Vagina (tissue), 2 donors: ENCODE data around the gene ZC3H12C. TPM values are rescaled to one million over a fixed set of nuclear protein-coding genes. Genes with fewer than 3 reads are reported as not detected.

Source experiments
- DNase-seq, 2 donors: peaks; one replicate each; pipeline ENCODE4 v3.0.0-alpha.2; 2017; ENCODE audit errors: extremely low spot score in 2 of 2
- H3K27ac ChIP-seq: fragments of 200-600 bp; sonication (generic); one replicate; pipeline ENCODE4 v1.5.1; 2019
- H3K27me3 ChIP-seq: fragments of 200-600 bp; sonication (generic); one replicate; pipeline ENCODE4 v1.5.1; 2019
- H3K36me3 ChIP-seq, 2 donors: fragments of 200-600 bp; sonication (generic); one replicate each; pipeline ENCODE4 v1.5.1; 2017 to 2019
- H3K4me1 ChIP-seq: fragments of 200-600 bp; sonication (generic); one replicate; pipeline ENCODE4 v1.5.1; 2019
- H3K4me3 ChIP-seq, 2 donors: fragments of 200-600 bp; sonication (generic); 1 replicate in 1 of 2; 2 replicates in 1 of 2; pipeline ENCODE4 v1.5.1; 2016 to 2019
- H3K9me3 ChIP-seq: fragments of 200-600 bp; sonication (generic); one replicate; pipeline ENCODE4 v1.5.1; 2019
- CTCF ChIP-seq, 3 experiments: fragments of 450-650 bp in 2 of 3; fragments of 200-600 bp in 1 of 3; sonication (generic) in 1 of 3; IDR thresholded peaks; one replicate each; pipeline ENCODE4 v1.5.1; 2017 to 2019; ENCODE audit warnings: antibody characterized with exemption in 3 of 3, mild to moderate bottlenecking in 2 of 3, moderate library complexity in 2 of 3
- POLR2A ChIP-seq, 2 donors: fragments of 450-650 bp; IDR thresholded peaks; one replicate each; pipeline ENCODE4 v1.6.1; 2017; ENCODE audit warnings: antibody characterized with exemption in 2 of 2, mild to moderate bottlenecking in 2 of 2, moderate library complexity in 2 of 2
- POLR2AphosphoS5 ChIP-seq, 2 donors: sonication (generic); formaldehyde crosslinking; IDR thresholded peaks; one replicate each; pipeline ENCODE4 v1.9.0; 2017; ENCODE audit warnings: antibody characterized with exemption in 2 of 2, mild to moderate bottlenecking in 2 of 2, low read depth in 1 of 2; ENCODE audit not compliant: insufficient read depth in 1 of 2
- intact Hi-C: fragments of 100-400 bp; cut with DNase I; formaldehyde crosslinking; loops from one replicate; pipeline ENCODE4 v1.15.1; 2023
- total RNA-seq: library from RNA; depleted of rRNA; stranded (reverse); fragments of >200 nt; gene quantifications from one replicate; pipeline ENCODE4 v1.2.3, GENCODE V29; 2016

Gene ZC3H12C
- total RNA-seq, 1 donor from 2014 or later: 16.7 TPM

DNA sequence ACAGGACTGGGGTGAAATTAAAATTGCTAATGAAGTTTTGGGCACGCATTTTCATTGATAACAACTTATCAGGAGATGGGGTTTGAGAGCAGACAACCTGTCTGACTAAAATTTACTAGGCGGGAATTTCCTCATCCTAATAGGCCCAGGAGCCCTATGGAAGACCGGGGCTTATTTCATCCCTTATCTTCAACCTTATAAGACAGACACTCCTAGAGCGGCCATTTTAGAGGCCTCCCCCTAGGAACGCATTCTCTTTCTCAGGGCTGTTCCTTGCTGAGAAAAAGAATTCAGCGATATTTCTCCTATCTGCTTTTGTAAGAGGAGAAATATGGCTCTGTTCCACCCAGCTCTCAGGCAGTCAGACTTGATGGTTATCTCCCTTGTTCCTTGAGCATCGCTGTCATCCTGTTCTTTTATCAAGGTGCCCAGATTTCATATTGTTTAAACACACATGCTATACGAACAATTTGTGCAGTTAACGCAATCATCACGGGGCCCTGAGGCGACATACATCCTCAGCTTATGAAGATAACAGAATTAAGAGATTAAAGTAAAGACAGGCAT lies 39.3 kb upstream of the ZC3H12C start:
- TF ChIP-seq POLR2A (IDR thresholded peaks at IDR 0.05) (no peak), POLR2AphosphoS5 (IDR thresholded peaks at IDR 0.05; ENCODE audit: insufficient read depth in 1 of 2, low read depth in 1 of 2) (no peak), CTCF (IDR thresholded peaks at IDR 0.05) (no peak)
- Histone ChIP-seq H3K4me1 (no peaks in the 10 kb centered on the region), H3K27ac (no peak overlapping the region), H3K27me3 (no peaks in the 10 kb centered on the region), H3K9me3 (no peaks in the 10 kb centered on the region), H3K4me3 (no peak overlapping the region), H3K36me3 (no peaks in the 10 kb centered on the region)
- no peak for DNase-seq
- intact Hi-C loops: no loop called here

GRCh38 chr11:110056956-110057355 lies 36.2 kb upstream of the ZC3H12C start:
- DNase-seq: no peak
- no peaks in the 10 kb centered on the region for H3K4me1 ChIP-seq
- no peak overlapping the region for H3K27ac ChIP-seq
- no peak overlapping the region for H3K4me3 ChIP-seq
- TF ChIP-seq CTCF (IDR thresholded peaks at IDR 0.05) (no peak), POLR2A (IDR thresholded peaks at IDR 0.05) (no peak), POLR2AphosphoS5 (IDR thresholded peaks at IDR 0.05; ENCODE audit: insufficient read depth in 1 of 2, low read depth in 1 of 2) (no peak)
- H3K36me3 ChIP-seq: no peaks in the 10 kb centered on the region
- H3K9me3 ChIP-seq: no peaks in the 10 kb centered on the region
- no peaks in the 10 kb centered on the region for H3K27me3 ChIP-seq
- intact Hi-C loops: no loop called here

- Histone ChIP-seq H3K4me1 (no peaks in the 10 kb centered on the region), H3K27ac (no peak overlapping the region), H3K36me3 (no peaks in the 10 kb centered on the region), H3K9me3 (no peaks in the 10 kb centered on the region), H3K4me3 (no peak overlapping the region), H3K27me3 (no peaks in the 10 kb centered on the region)
- TF ChIP-seq POLR2A (IDR thresholded peaks at IDR 0.05) (no peak), CTCF (IDR thresholded peaks at IDR 0.05) (no peak), POLR2AphosphoS5 (IDR thresholded peaks at IDR 0.05; ENCODE audit: insufficient read depth in 1 of 2, low read depth in 1 of 2) (no peak)
- no peak for DNase-seq
- intact Hi-C loops: no loop called here
These were observed 33.3 kb upstream of the ZC3H12C start for GRCh38 chr11:110059706-110060463.

DNA sequence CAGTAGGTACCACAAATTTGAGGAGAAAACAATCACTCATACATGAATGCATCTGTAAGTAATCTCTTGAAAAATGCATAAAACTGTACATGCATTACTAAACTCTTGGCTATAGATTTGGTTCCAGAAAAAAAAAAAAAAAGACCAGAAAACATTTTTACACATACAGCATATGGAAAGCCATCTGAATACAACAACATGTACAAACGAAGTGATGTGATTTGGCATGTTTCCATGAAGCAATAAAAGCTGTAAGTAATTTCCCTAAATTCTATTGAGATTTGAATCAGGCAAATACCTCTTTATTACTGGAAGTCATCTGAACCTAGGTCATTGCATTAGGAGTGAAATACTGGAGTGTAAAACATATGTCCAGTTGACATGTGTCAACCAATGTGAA lies 31.9 kb upstream of the ZC3H12C start:
- DNase-seq: no peak
- Histone ChIP-seq H3K27ac (no peak overlapping the region), H3K4me1 (no peaks in the 10 kb centered on the region), H3K27me3 (no peaks in the 10 kb centered on the region), H3K4me3 (no peak overlapping the region), H3K36me3 (no peaks in the 10 kb centered on the region), H3K9me3 (no peaks in the 10 kb centered on the region)
- no peak for TF ChIP-seq POLR2A (IDR thresholded peaks at IDR 0.05)
- TF ChIP-seq POLR2AphosphoS5 (IDR thresholded peaks at IDR 0.05; ENCODE audit: insufficient read depth in 1 of 2, low read depth in 1 of 2): no peak
- TF ChIP-seq CTCF (IDR thresholded peaks at IDR 0.05): no peak
- intact Hi-C loops: no loop called here

DNA sequence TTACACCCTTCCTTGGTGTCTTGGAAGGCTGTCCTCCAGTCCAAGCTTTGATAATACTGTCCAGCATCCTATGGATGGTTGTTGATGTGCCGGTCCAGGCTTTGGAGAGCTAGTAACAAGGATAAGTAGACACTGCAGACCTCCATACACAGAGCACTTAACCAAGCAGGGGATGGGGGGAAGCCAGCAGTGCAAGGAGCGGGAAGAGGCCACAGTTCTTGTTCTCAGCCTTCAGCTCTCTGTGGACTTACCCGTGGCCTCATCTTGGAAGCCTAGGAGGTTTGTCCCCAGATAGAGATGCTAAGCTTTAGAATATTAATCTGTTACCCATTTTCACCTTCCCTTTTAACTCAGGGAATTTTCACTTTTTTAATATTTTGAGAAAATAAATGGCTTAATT lies 30.9 kb upstream of the ZC3H12C start:
- H3K4me3 ChIP-seq: no peak overlapping the region
- H3K4me1 ChIP-seq: no peaks in the 10 kb centered on the region
- no peak for DNase-seq
- H3K27ac ChIP-seq: no peak overlapping the region
- no peaks in the 10 kb centered on the region for H3K27me3 ChIP-seq
- TF ChIP-seq CTCF (IDR thresholded peaks at IDR 0.05) (no peak), POLR2AphosphoS5 (IDR thresholded peaks at IDR 0.05; ENCODE audit: insufficient read depth in 1 of 2, low read depth in 1 of 2) (no peak), POLR2A (IDR thresholded peaks at IDR 0.05) (no peak)
- H3K36me3 ChIP-seq: no peaks in the 10 kb centered on the region
- intact Hi-C loops: no loop called here
- no peaks in the 10 kb centered on the region for H3K9me3 ChIP-seq
